C4-2B (cell line): ENCODE data around the gene ADARB2.

Experiments
- CTCF ChIP-seq: fragments of 450-650 bp; conservative IDR thresholded peaks from 2 replicates; pipeline ENCODE4 v1.5.1; 2017; ENCODE audit warnings: mild to moderate bottlenecking
- ZFX ChIP-seq: fragments of 450-650 bp; IDR thresholded peaks from 2 replicates; pipeline ENCODE4 v1.6.1; 2017

GRCh38 chr10:1344846-1345245, 392.5 kb downstream of the ADARB2 start:
- TF ChIP-seq CTCF (no peak), ZFX (no peak)
